K562 (cell line): Measurements from ENCODE around the gene PPP1R13L.

Experiments used
- BMI1 ChIP-seq: fragments of 150-350 bp; IDR thresholded peaks from 2 replicates; pipeline ENCODE4 v1.6.1; 2014; ENCODE audit warnings: low read length
- CHD4 ChIP-seq: fragments of 200-600 bp; sonication (generic); IDR thresholded peaks from 3 replicates; pipeline ENCODE4 v1.6.1; 2012; ENCODE audit warnings: low read depth, mild to moderate bottlenecking, mixed read lengths, low read length, inconsistent platforms; ENCODE audit not compliant: insufficient read depth, insufficient replicate concordance, poor library complexity, severe bottlenecking
- DPF2 ChIP-seq: fragments of 450-650 bp; IDR thresholded peaks from 2 replicates; pipeline ENCODE4 v1.6.1; 2016
- JUN ChIP-seq, 2 experiments: sonication (generic) in 1 of 2; formaldehyde crosslinking in 1 of 2; IDR thresholded peaks; 2 replicates each; pipeline versions ENCODE4 v1.6.1 to v1.8.0; 2012 to 2022; ENCODE audit warnings: borderline replicate concordance in 2 of 2, mild to moderate bottlenecking in 2 of 2, improper control_type of control experiment in 1 of 2, low read depth in 1 of 2, low read length in 1 of 2, missing genetic modification reagents in 1 of 2
- NFE2L1 ChIP-seq: fragments of 450-650 bp; IDR thresholded peaks from 2 replicates; pipeline ENCODE4 v1.6.1; 2016; ENCODE audit warnings: missing genetic modification characterization, low read depth, mild to moderate bottlenecking, missing compliant biosample characterization, moderate library complexity, borderline replicate concordance
- PATZ1 ChIP-seq: fragments of 250-450 bp; sonication (Bioruptor Pico); IDR thresholded peaks from 2 replicates; pipeline ENCODE4 v1.5.0; 2020; ENCODE audit warnings: mild to moderate bottlenecking, borderline replicate concordance
- POLR2A ChIP-seq: fragments of 450-650 bp; conservative IDR thresholded peaks from 2 replicates; pipeline ENCODE4 v1.6.1; 2016
- RAD21 ChIP-seq, 2 experiments: fragments of 250-450 bp in 1 of 2; fragments of 450-650 bp in 1 of 2; sonication (Bioruptor Pico) in 1 of 2; formaldehyde crosslinking in 1 of 2; IDR thresholded peaks in 1 of 2; conservative IDR thresholded peaks in 1 of 2; 2 replicates each; pipeline versions ENCODE4 v1.4.0 to v1.8.0; 2020 to 2022; ENCODE audit warnings: mild to moderate bottlenecking in 2 of 2, moderate library complexity in 1 of 2
- ZNF24 ChIP-seq: fragments of 450-650 bp; IDR thresholded peaks from 2 replicates; pipeline ENCODE4 v1.6.1; 2016
- TF ChIP-seq, protein P1 (sequence below), 3 experiments: IDR thresholded peaks in 2 of 3; conservative IDR thresholded peaks in 1 of 3; 2 replicates each; pipeline ENCODE4 v1.5.1; 2011 to 2012; ENCODE audit warnings: low read length in 3 of 3, mild to moderate bottlenecking in 3 of 3, control low read depth in 2 of 3, improper control_type of control experiment in 1 of 3, inconsistent platforms in 1 of 3, low read depth in 1 of 3, mixed read lengths in 1 of 3, moderate library complexity in 1 of 3; ENCODE audit not compliant: insufficient read depth in 2 of 3

DNA sequence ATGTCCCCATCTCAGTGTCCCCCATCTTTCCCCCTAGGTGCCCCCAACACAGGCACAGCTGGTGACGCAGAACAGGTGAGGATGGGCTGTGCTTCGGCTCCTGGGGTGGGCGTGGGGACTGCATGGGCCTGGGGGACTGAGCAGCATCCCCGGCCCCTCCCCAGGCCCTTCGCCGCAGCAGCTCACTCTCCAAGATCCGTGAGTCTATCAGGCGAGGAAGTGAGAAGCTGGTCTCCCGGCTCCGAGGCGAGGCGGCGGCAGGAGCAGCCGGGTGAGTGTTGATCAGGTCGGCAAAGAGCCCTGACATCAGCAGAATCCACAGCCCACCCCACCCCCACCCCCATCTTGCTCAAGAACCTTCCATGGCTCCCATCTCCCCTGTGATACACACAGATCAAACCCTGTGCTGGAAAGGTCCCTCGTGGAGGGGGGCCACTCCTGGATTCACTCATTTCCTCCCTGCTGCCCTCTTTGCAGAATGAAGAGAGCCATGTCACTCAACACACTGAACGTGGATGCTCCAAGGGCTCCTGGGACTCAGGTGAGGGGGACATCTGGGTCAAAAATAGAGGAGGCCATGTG, 54.3 kb downstream of the PPP1R13L start:
- TF ChIP-seq JUN (IDR thresholded peaks at IDR 0.05; ENCODE audit: borderline replicate concordance, low read depth, low read length) (no peak), JUN (CRISPR knock-in tag; IDR thresholded peaks at IDR 0.05; ENCODE audit: borderline replicate concordance) (no peak), PATZ1 (no peak), ZNF24 (no peak), DPF2 (no peak), POLR2A (no peak), NFE2L1 (tag) (no peak), BMI1 (no peak), CHD4 (no peak), RAD21 (CRISPR knock-in tag; conservative IDR thresholded peaks at IDR 0.05 in 1 of 2, IDR thresholded peaks at IDR 0.05 in 1 of 2) (no peak)
- TF ChIP-seq, protein P1, sequence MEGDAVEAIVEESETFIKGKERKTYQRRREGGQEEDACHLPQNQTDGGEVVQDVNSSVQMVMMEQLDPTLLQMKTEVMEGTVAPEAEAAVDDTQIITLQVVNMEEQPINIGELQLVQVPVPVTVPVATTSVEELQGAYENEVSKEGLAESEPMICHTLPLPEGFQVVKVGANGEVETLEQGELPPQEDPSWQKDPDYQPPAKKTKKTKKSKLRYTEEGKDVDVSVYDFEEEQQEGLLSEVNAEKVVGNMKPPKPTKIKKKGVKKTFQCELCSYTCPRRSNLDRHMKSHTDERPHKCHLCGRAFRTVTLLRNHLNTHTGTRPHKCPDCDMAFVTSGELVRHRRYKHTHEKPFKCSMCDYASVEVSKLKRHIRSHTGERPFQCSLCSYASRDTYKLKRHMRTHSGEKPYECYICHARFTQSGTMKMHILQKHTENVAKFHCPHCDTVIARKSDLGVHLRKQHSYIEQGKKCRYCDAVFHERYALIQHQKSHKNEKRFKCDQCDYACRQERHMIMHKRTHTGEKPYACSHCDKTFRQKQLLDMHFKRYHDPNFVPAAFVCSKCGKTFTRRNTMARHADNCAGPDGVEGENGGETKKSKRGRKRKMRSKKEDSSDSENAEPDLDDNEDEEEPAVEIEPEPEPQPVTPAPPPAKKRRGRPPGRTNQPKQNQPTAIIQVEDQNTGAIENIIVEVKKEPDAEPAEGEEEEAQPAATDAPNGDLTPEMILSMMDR (IDR thresholded peaks at IDR 0.05 in 2 of 3, conservative IDR thresholded peaks at IDR 0.05 in 1 of 3; ENCODE audit: insufficient read depth in 2 of 3, low read depth in 1 of 3, low read length in 3 of 3), result no peak
